Activated CD4-positive, alpha-beta memory T cell treated with anti-CD3 and anti-CD28 coated beads for 36 hours (primary cell): Measurements from ENCODE around the gene GLDN. TPM values are rescaled to one million over a fixed set of nuclear protein-coding genes. Genes with fewer than 3 reads are reported as not detected.

Experiments
- CTCF ChIA-PET: fragments of 350-600 bp; sonication (Branson Sonifier 250); formaldehyde crosslinking; loops from one replicate; lab custom pipeline; 2021; ENCODE audit warnings: antibody characterized with exemption, inconsistent platforms; lab: Charles Lee
- POLR2A ChIA-PET: fragments of 350-600 bp; sonication (Branson Sonifier 250); formaldehyde crosslinking; loops from one replicate; lab custom pipeline; 2021; ENCODE audit warnings: antibody characterized with exemption; lab: Charles Lee
- DNase-seq: peaks from one replicate; pipeline ENCODE4 v3.0.0-alpha.2; 2020
- H3K27ac Mint-ChIP-seq: one replicate; pipeline ENCODE4 v1.8.0; 2021; ENCODE audit warnings: mixed read lengths
- H3K27me3 Mint-ChIP-seq: one replicate; pipeline ENCODE4 v1.8.0; 2021; ENCODE audit warnings: mixed read lengths
- H3K36me3 Mint-ChIP-seq: one replicate; pipeline ENCODE4 v1.8.0; 2021; ENCODE audit warnings: mixed read lengths
- H3K4me1 Mint-ChIP-seq: one replicate; pipeline ENCODE4 v1.8.0; 2021; ENCODE audit warnings: low read depth, mixed read lengths
- H3K4me3 Mint-ChIP-seq: one replicate; pipeline ENCODE4 v1.8.0; 2021; ENCODE audit warnings: mild to moderate bottlenecking, mixed read lengths
- H3K9me3 Mint-ChIP-seq: one replicate; pipeline ENCODE4 v1.8.0; 2021; ENCODE audit warnings: mixed read lengths
- intact Hi-C: fragments of 100-400 bp; cut with micrococcal nuclease; formaldehyde crosslinking; loops from one replicate; pipeline ENCODE4 v1.15.1; 2023
- total RNA-seq, 2 experiments: library from RNA; stranded (reverse); gene quantifications; one replicate each; pipeline ENCODE4 v1.2.3, GENCODE V29; 2021

Gene GLDN
- total RNA-seq, 2 experiments from 2014 or later, result not detected

- peaks cover 5% of the 10 kb centered on the region for H3K27me3 Mint-ChIP-seq
- POLR2A ChIA-PET, result no interaction called here
- no peaks in the 10 kb centered on the region for H3K9me3 Mint-ChIP-seq
- DNase-seq, result no peak
- intact Hi-C loops, result no loop called here
- H3K27ac Mint-ChIP-seq, result no peak overlapping the region
- CTCF ChIA-PET, result no interaction called here
- no peak overlapping the region for H3K4me3 Mint-ChIP-seq
- H3K36me3 Mint-ChIP-seq, result no peaks in the 10 kb centered on the region
- no peaks in the 10 kb centered on the region for H3K4me1 Mint-ChIP-seq
Measured at GRCh38 chr15:51349156-51349844, 7.8 kb downstream of the GLDN start.

- Mint-ChIP-seq H3K36me3 (no peaks in the 10 kb centered on the region), H3K27me3 (peaks cover 5% of the 10 kb centered on the region), H3K4me3 (no peak overlapping the region), H3K9me3 (no peaks in the 10 kb centered on the region), H3K27ac (no peak overlapping the region), H3K4me1 (no peaks in the 10 kb centered on the region)
- DNase-seq, result no peak
- ChIA-PET CTCF (no interaction called here), POLR2A (no interaction called here)
- intact Hi-C loops, result no loop called here
Measured at GRCh38 chr15:51350723-51351122, 9.3 kb downstream of the GLDN start.

GRCh38 chr15:51353976-51354375 lies 12.5 kb downstream of the GLDN start:
- no peaks in the 10 kb centered on the region for H3K9me3 Mint-ChIP-seq
- H3K27ac Mint-ChIP-seq, result no peak overlapping the region
- intact Hi-C loops, result no loop called here
- H3K36me3 Mint-ChIP-seq, result no peaks in the 10 kb centered on the region
- ChIA-PET CTCF (interaction anchor here (1.0 kb wide), 1 partner anchor 191 kb away, joined by 4 read pairs; no protein-coding TSS in a partner anchor), POLR2A (no interaction called here)
- peaks cover 5% of the 10 kb centered on the region for H3K27me3 Mint-ChIP-seq
- no peak overlapping the region for H3K4me3 Mint-ChIP-seq
- no peak for DNase-seq
- H3K4me1 Mint-ChIP-seq, result no peaks in the 10 kb centered on the region

- H3K9me3 Mint-ChIP-seq, result no peaks in the 10 kb centered on the region
- POLR2A ChIA-PET, result no interaction called here
- intact Hi-C loops, result no loop called here
- DNase-seq, result no peak
- H3K27ac Mint-ChIP-seq, result no peak overlapping the region
- H3K27me3 Mint-ChIP-seq, result peaks cover 5% of the 10 kb centered on the region
- CTCF ChIA-PET, result no interaction called here
- no peaks in the 10 kb centered on the region for H3K4me1 Mint-ChIP-seq
- no peak overlapping the region for H3K4me3 Mint-ChIP-seq
- no peaks in the 10 kb centered on the region for H3K36me3 Mint-ChIP-seq
Measured at GRCh38 chr15:51355096-51355495, 13.6 kb downstream of the GLDN start.

- ChIA-PET CTCF (no interaction called here), POLR2A (no interaction called here)
- no peaks in the 10 kb centered on the region for H3K9me3 Mint-ChIP-seq
- no peak overlapping the region for H3K27ac Mint-ChIP-seq
- DNase-seq, result no peak
- H3K36me3 Mint-ChIP-seq, result no peaks in the 10 kb centered on the region
- H3K27me3 Mint-ChIP-seq, result peaks cover 5% of the 10 kb centered on the region
- no peak overlapping the region for H3K4me3 Mint-ChIP-seq
- intact Hi-C loops, result no loop called here
- no peaks in the 10 kb centered on the region for H3K4me1 Mint-ChIP-seq
Measured at GRCh38 chr15:51356147-51356546, 14.7 kb downstream of the GLDN start.

GRCh38 chr15:51356983-51357382 lies 15.5 kb downstream of the GLDN start:
- peaks cover 1% of the 10 kb centered on the region for H3K27me3 Mint-ChIP-seq

GRCh38 chr15:51359981-51360380 lies 18.5 kb downstream of the GLDN start:
- no peak overlapping the region for H3K27ac Mint-ChIP-seq
- ChIA-PET CTCF (no interaction called here), POLR2A (no interaction called here)
- no peaks in the 10 kb centered on the region for H3K9me3 Mint-ChIP-seq
- H3K4me1 Mint-ChIP-seq, result no peaks in the 10 kb centered on the region
- H3K27me3 Mint-ChIP-seq, result no peaks in the 10 kb centered on the region
- DNase-seq, result no peak
- no peaks in the 10 kb centered on the region for H3K36me3 Mint-ChIP-seq
- no peak overlapping the region for H3K4me3 Mint-ChIP-seq
- intact Hi-C loops, result no loop called here

More at GRCh38 chr15:51356983-51357382, 15.5 kb downstream of the GLDN start:
- H3K27ac Mint-ChIP-seq, result no peak overlapping the region
- POLR2A ChIA-PET, result no interaction called here
- DNase-seq, result no peak
- no peaks in the 10 kb centered on the region for H3K4me1 Mint-ChIP-seq
- CTCF ChIA-PET, result no interaction called here
- intact Hi-C loops, result no loop called here
- H3K36me3 Mint-ChIP-seq, result no peaks in the 10 kb centered on the region
- H3K4me3 Mint-ChIP-seq, result no peak overlapping the region
- H3K9me3 Mint-ChIP-seq, result no peaks in the 10 kb centered on the region

- Mint-ChIP-seq H3K9me3 (no peaks in the 10 kb centered on the region), H3K27me3 (no peaks in the 10 kb centered on the region), H3K4me1 (no peaks in the 10 kb centered on the region), H3K4me3 (no peak overlapping the region), H3K36me3 (no peaks in the 10 kb centered on the region), H3K27ac (no peak overlapping the region)
- ChIA-PET CTCF (no interaction called here), POLR2A (no interaction called here)
- intact Hi-C loops, result no loop called here
- no peak for DNase-seq
Measured at GRCh38 chr15:51363383-51363782, 21.9 kb downstream of the GLDN start.

GRCh38 chr15:51365417-51365816 lies 24.0 kb downstream of the GLDN start:
- CTCF ChIA-PET, result no interaction called here
- intact Hi-C loops, result no loop called here
- DNase-seq, result no peak
- POLR2A ChIA-PET, result no interaction called here
- Mint-ChIP-seq H3K36me3 (no peaks in the 10 kb centered on the region), H3K27ac (no peak overlapping the region), H3K27me3 (no peaks in the 10 kb centered on the region), H3K4me3 (no peak overlapping the region), H3K9me3 (no peaks in the 10 kb centered on the region), H3K4me1 (no peaks in the 10 kb centered on the region)

GRCh38 chr15:51366071-51366470 lies 24.6 kb downstream of the GLDN start:
- no peak overlapping the region for H3K4me3 Mint-ChIP-seq
- POLR2A ChIA-PET, result no interaction called here

GRCh38 chr15:51366920-51367319 lies 25.5 kb downstream of the GLDN start:
- Mint-ChIP-seq H3K4me1 (no peaks in the 10 kb centered on the region), H3K36me3 (no peaks in the 10 kb centered on the region), H3K27ac (no peak overlapping the region), H3K4me3 (no peak overlapping the region), H3K27me3 (no peaks in the 10 kb centered on the region), H3K9me3 (no peaks in the 10 kb centered on the region)
- intact Hi-C loops, result no loop called here
- no peak for DNase-seq
- ChIA-PET POLR2A (no interaction called here), CTCF (no interaction called here)

More at GRCh38 chr15:51366071-51366470, 24.6 kb downstream of the GLDN start:
- intact Hi-C loops, result no loop called here
- H3K9me3 Mint-ChIP-seq, result no peaks in the 10 kb centered on the region
- H3K36me3 Mint-ChIP-seq, result no peaks in the 10 kb centered on the region
- H3K27ac Mint-ChIP-seq, result no peak overlapping the region
- no peaks in the 10 kb centered on the region for H3K27me3 Mint-ChIP-seq
- CTCF ChIA-PET, result no interaction called here
- no peaks in the 10 kb centered on the region for H3K4me1 Mint-ChIP-seq
- no peak for DNase-seq

GRCh38 chr15:51367322-51367976 lies 26.0 kb downstream of the GLDN start:
- intact Hi-C loops, result no loop called here
- no peaks in the 10 kb centered on the region for H3K4me1 Mint-ChIP-seq
- no peak overlapping the region for H3K27ac Mint-ChIP-seq
- no peak for DNase-seq
- no peaks in the 10 kb centered on the region for H3K27me3 Mint-ChIP-seq
- H3K4me3 Mint-ChIP-seq, result no peak overlapping the region
- ChIA-PET CTCF (no interaction called here), POLR2A (no interaction called here)
- H3K36me3 Mint-ChIP-seq, result no peaks in the 10 kb centered on the region
- H3K9me3 Mint-ChIP-seq, result no peaks in the 10 kb centered on the region

- Mint-ChIP-seq H3K27me3 (no peaks in the 10 kb centered on the region), H3K27ac (no peak overlapping the region), H3K36me3 (no peaks in the 10 kb centered on the region), H3K4me1 (no peaks in the 10 kb centered on the region), H3K9me3 (no peaks in the 10 kb centered on the region), H3K4me3 (no peak overlapping the region)
- POLR2A ChIA-PET, result no interaction called here
- intact Hi-C loops, result no loop called here
- no peak for DNase-seq
- CTCF ChIA-PET, result interaction anchor here (1.4 kb wide), 1 partner anchor 205 kb away, joined by 4 read pairs; no protein-coding TSS in a partner anchor
Measured at GRCh38 chr15:51368307-51368706, 26.9 kb downstream of the GLDN start.
